SK-N-SH (cell line): ENCODE data around the gene RHNO1. TPM values are rescaled to one million over a fixed set of nuclear protein-coding genes. Genes with fewer than 3 reads are reported as not detected.

Source experiments
- CTCF ChIA-PET: fragments of 300-600, 350-600 bp; formaldehyde crosslinking; extraction: SDS; loops from one replicate; lab custom pipeline; 2021; lab: Yijun Ruan, JAX
- POLR2A ChIA-PET: fragments of 350-600 bp; sonication (Branson Sonifier 250); formaldehyde crosslinking; extraction: SDS; loops from one replicate; lab custom pipeline; 2020; ENCODE audit warnings: antibody characterized with exemption, inconsistent platforms; lab: Yijun Ruan, JAX
- DNase-seq: peaks from one replicate; pipeline ENCODE4 v3.0.0; 2012
- H2AFZ ChIP-seq: fragments of 200-600 bp; sonication (generic); 2 replicates; pipeline ENCODE4 v1.8.1; 2016; ENCODE audit warnings: antibody characterized with exemption, mild to moderate bottlenecking, low read depth
- H3F3A ChIP-seq: fragments of 200-600 bp; sonication (generic); replicated peaks from 2 replicates; pipeline ENCODE3; 2016; ENCODE audit warnings: antibody characterized with exemption, mild to moderate bottlenecking; ENCODE audit not compliant: insufficient read depth
- H3K27ac ChIP-seq, 2 experiments: fragments of 200-500 bp in 1 of 2; fragments of 200-600 bp in 1 of 2; sonication (Bioruptor generic) in 1 of 2; sonication (generic), shearing (Covaris generic) in 1 of 2; 2 replicates each; pipeline versions ENCODE4 v1.5.1 to v1.6.1; 2014 to 2016; ENCODE audit warnings: low read depth in 2 of 2, inconsistent platforms in 1 of 2, low read length in 1 of 2, mild to moderate bottlenecking in 1 of 2, mixed read lengths in 1 of 2
- H3K27me3 ChIP-seq: fragments of 200-600 bp; sonication (generic), shearing (Covaris generic); 2 replicates; pipeline ENCODE4 v1.6.1; 2016; ENCODE audit warnings: mixed run types; ENCODE audit not compliant: insufficient read depth
- H3K36me3 ChIP-seq, 2 experiments: fragments of 200-500 bp in 1 of 2; fragments of 200-600 bp in 1 of 2; sonication (Bioruptor generic) in 1 of 2; sonication (generic) in 1 of 2; replicated peaks in 1 of 2; 2 replicates each; pipeline versions ENCODE3 to v1.5.1; 2014 to 2016; ENCODE audit warnings: low read length in 1 of 2, mild to moderate bottlenecking in 1 of 2; ENCODE audit not compliant: insufficient read depth in 2 of 2, control insufficient read depth in 1 of 2
- H3K4me1 ChIP-seq, 2 experiments: fragments of 200-500 bp in 1 of 2; fragments of 200-600 bp in 1 of 2; sonication (Bioruptor generic) in 1 of 2; sonication (generic), shearing (Covaris generic) in 1 of 2; 2 replicates each; pipeline versions ENCODE4 v1.5.1 to v1.6.1; 2014 to 2016; ENCODE audit warnings: low read depth in 1 of 2, low read length in 1 of 2, mixed run types in 1 of 2; ENCODE audit not compliant: insufficient read depth in 2 of 2, control insufficient read depth in 1 of 2
- H3K4me2 ChIP-seq: fragments of 200-600 bp; sonication (generic), shearing (Covaris generic); 2 replicates; pipeline ENCODE4 v1.6.1; 2017; ENCODE audit warnings: mixed run types
- H3K4me3 ChIP-seq, 2 experiments: fragments of 200-500 bp in 1 of 2; fragments of 200-600 bp in 1 of 2; sonication (Bioruptor generic) in 1 of 2; sonication (generic), shearing (Covaris generic) in 1 of 2; 2 replicates each; pipeline versions ENCODE4 v1.5.1 to v1.8.1; 2014 to 2016; ENCODE audit warnings: low read depth in 2 of 2, inconsistent platforms in 1 of 2, low read length in 1 of 2, mild to moderate bottlenecking in 1 of 2, mixed read lengths in 1 of 2, moderate library complexity in 1 of 2
- H3K79me2 ChIP-seq: fragments of 200-600 bp; sonication (generic); 2 replicates; pipeline ENCODE4 v1.8.1; 2017; ENCODE audit warnings: mild to moderate bottlenecking; ENCODE audit not compliant: insufficient read depth
- H3K9ac ChIP-seq: fragments of 200-600 bp; sonication (generic); 2 replicates; pipeline ENCODE4 v1.6.1; 2017; ENCODE audit warnings: mixed run types
- H3K9me2 ChIP-seq: fragments of 200-600 bp; sonication (generic); 2 replicates; pipeline ENCODE4 v1.6.1; 2017; ENCODE audit warnings: mixed run types
- H3K9me3 ChIP-seq: fragments of 200-600 bp; sonication (generic); 2 replicates; pipeline ENCODE4 v1.6.1; 2017; ENCODE audit warnings: mixed run types, mild to moderate bottlenecking, moderate library complexity
- H4K20me1 ChIP-seq: fragments of 200-600 bp; sonication (generic); 2 replicates; pipeline ENCODE4 v1.6.1; 2017; ENCODE audit warnings: mild to moderate bottlenecking, mixed run types; ENCODE audit not compliant: insufficient read depth
- CHD2 ChIP-seq: fragments of 150-350 bp; IDR thresholded peaks from 2 replicates; pipeline ENCODE4 v1.6.1; 2018; ENCODE audit warnings: low read length; ENCODE audit not compliant: partially characterized antibody
- ELF1 ChIP-seq: IDR thresholded peaks from 2 replicates; pipeline ENCODE4 v1.4.0; 2012
- EP300 ChIP-seq, 2 experiments: IDR thresholded peaks; 2 replicates each; pipeline versions ENCODE4 v1.4.0 to v1.6.1; 2012; ENCODE audit warnings: borderline replicate concordance in 1 of 2, low read depth in 1 of 2, low read length in 1 of 2
- EZH2phosphoT487 ChIP-seq: fragments of 200-600 bp; sonication (generic); IDR thresholded peaks from 2 replicates; pipeline ENCODE4 v1.6.1; 2017; ENCODE audit warnings: low read depth, mixed run types, mild to moderate bottlenecking, antibody characterized with exemption, moderate library complexity, borderline replicate concordance
- GATA2 ChIP-seq: sonication (generic); formaldehyde crosslinking; IDR thresholded peaks from 2 replicates; pipeline ENCODE4 v1.5.0; 2020; ENCODE audit warnings: mild to moderate bottlenecking, missing genetic modification reagents
- JUND ChIP-seq: IDR thresholded peaks from 2 replicates; pipeline ENCODE4 v1.4.0; 2012
- MAX ChIP-seq: IDR thresholded peaks from 2 replicates; pipeline ENCODE4 v1.4.0; 2012; ENCODE audit warnings: low read depth
- MEF2A ChIP-seq: IDR thresholded peaks from 2 replicates; pipeline ENCODE4 v1.4.0; 2012; ENCODE audit warnings: low read depth, borderline replicate concordance
- PBX3 ChIP-seq: IDR thresholded peaks from 2 replicates; pipeline ENCODE4; 2012
- RCOR1 ChIP-seq: fragments of 150-350 bp; IDR thresholded peaks from 2 replicates; pipeline ENCODE4 v1.6.1; 2017; ENCODE audit warnings: antibody characterized with exemption, low read length
- TAF1 ChIP-seq: IDR thresholded peaks from 2 replicates; pipeline ENCODE4 v1.6.1; 2012; ENCODE audit warnings: low read depth, mild to moderate bottlenecking, low read length, moderate library complexity, borderline replicate concordance
- TCF12 ChIP-seq: IDR thresholded peaks from 2 replicates; pipeline ENCODE4 v1.4.0; 2012
- TEAD4 ChIP-seq: IDR thresholded peaks from 2 replicates; pipeline ENCODE4 v1.4.0; 2012; ENCODE audit warnings: mild to moderate bottlenecking, borderline replicate concordance; ENCODE audit not compliant: insufficient read depth
- USF2 ChIP-seq: fragments of 150-350 bp; IDR thresholded peaks from 2 replicates; pipeline ENCODE4 v1.6.1; 2017; ENCODE audit warnings: antibody characterized with exemption, low read length, low read depth, borderline replicate concordance
- ZBTB33 ChIP-seq: IDR thresholded peaks from 2 replicates; pipeline ENCODE4 v1.4.0; 2012; ENCODE audit warnings: low read depth, borderline replicate concordance
- WGBS: methylation state at CpG from one replicate; pipeline ENCODE4 v1.1.6; 2017; ENCODE audit warnings: low lambda C conversion rate; 5-methylcytosine and 5-hydroxymethylcytosine counted together
- polyA plus RNA-seq, 3 experiments: library from polyadenylated mRNA; depleted of rRNA; stranded (reverse); fragments of >200 nt; gene quantifications; 2 replicates each; pipeline ENCODE4 v1.2.3, GENCODE V29; 2012

RHNO1 gene
- polyA plus RNA-seq, 1 of the 3 experiments (the other 2 are of a cell fraction): 28.9 TPM

- POLR2A ChIA-PET: no interaction called here
- Histone ChIP-seq H3K4me3 (no peak overlapping the region), H3K4me2 (no peak overlapping the region), H3K9me2 (no peaks in the 10 kb centered on the region), H3K9me3 (no peaks in the 10 kb centered on the region), H4K20me1 (no peaks in the 10 kb centered on the region), H3K27me3 (no peaks in the 10 kb centered on the region), H3K9ac (no peak overlapping the region), H2AFZ (no peak overlapping the region), H3K4me1 (peaks cover 4 to 15% of the 10 kb centered on the region in 2 experiments; a peak in 3 of 4 replicates), H3K27ac (no peak overlapping the region), H3K79me2 (no peaks in the 10 kb centered on the region), H3K36me3 (no peaks in the 10 kb centered on the region), H3F3A (no peaks in the 10 kb centered on the region)
- TF ChIP-seq GATA2 (CRISPR knock-in tag) (no peak), CHD2 (no peak), EZH2phosphoT487 (no peak), USF2 (no peak), MAX (no peak), TCF12 (no peak), MEF2A (no peak), PBX3 (no peak), TAF1 (no peak), JUND (no peak), ZBTB33 (no peak), RCOR1 (no peak), ELF1 (no peak), TEAD4 (no peak), EP300 (IDR thresholded peaks at IDR 0.05; ENCODE audit: borderline replicate concordance in 1 of 2, low read depth in 1 of 2, low read length in 1 of 2) (no peak)
- WGBS: 95% methylated on average over 9 of the region's 9 CpGs
- DNase-seq: no peak
- CTCF ChIA-PET: interaction anchor here (0.7 to 3.5 kb wide), 7 partner anchors 12 to 208 kb away, joined by 3 to 15 read pairs (median 4); partner anchors contain the start of gene ITFG2
Measured at GRCh38 chr12:2833810-2834209, 43.2 kb upstream of the RHNO1 start.
